Fibroblast of the conjunctiva (primary cell): ENCODE measurements around the gene GOLGA6L10.
"Not testable (repeated sequence)": the region's sequence is repeated elsewhere in the genome, so short reads cannot be mapped to it uniquely, and the experiment has no call there.

ENCODE experiments used
- DNase-seq: peaks from one replicate; pipeline ENCODE4 v3.0.0-alpha.2; 2010; ENCODE audit warnings: low read depth

GOLGA6L10 gene

GRCh38 chr15:82342632-82343374 is 6.5 kb downstream of the GOLGA6L10 start:
- DNase-seq: not testable (repeated sequence)

- DNase-seq: not testable (repeated sequence)
Observed at GRCh38 chr15:82338573-82338972, 10.7 kb downstream of the GOLGA6L10 start.

GRCh38 chr15:82338053-82338452 is 11.2 kb downstream of the GOLGA6L10 start:
- not testable (repeated sequence) for DNase-seq

- not testable (repeated sequence) for DNase-seq
Observed at GRCh38 chr15:82337051-82337450, 12.2 kb downstream of the GOLGA6L10 start.

- not testable (repeated sequence) for DNase-seq
Observed at GRCh38 chr15:82336180-82336647, 13.1 kb downstream of the GOLGA6L10 start.

- DNase-seq: not testable (repeated sequence)
Observed at GRCh38 chr15:82335006-82335405, 14.3 kb downstream of the GOLGA6L10 start.

GRCh38 chr15:82334554-82334932 is 14.7 kb downstream of the GOLGA6L10 start:
- not testable (repeated sequence) for DNase-seq

GRCh38 chr15:82333603-82334553 is 15.4 kb downstream of the GOLGA6L10 start:
- DNase-seq: not testable (repeated sequence)

GRCh38 chr15:82332711-82333602 is 16.3 kb downstream of the GOLGA6L10 start:
- DNase-seq: not testable (repeated sequence)

- not testable (repeated sequence) for DNase-seq
Observed at GRCh38 chr15:82331576-82332304, 17.5 kb downstream of the GOLGA6L10 start.

GRCh38 chr15:82330921-82331320 is 18.4 kb downstream of the GOLGA6L10 start:
- not testable (repeated sequence) for DNase-seq

- not testable (repeated sequence) for DNase-seq
Observed at GRCh38 chr15:82329039-82329438, 20.2 kb downstream of the GOLGA6L10 start.

- not testable (repeated sequence) for DNase-seq
Observed at GRCh38 chr15:82327372-82327771, 21.9 kb downstream of the GOLGA6L10 start.

- not testable (repeated sequence) for DNase-seq
Observed at GRCh38 chr15:82326896-82327295, 22.4 kb downstream of the GOLGA6L10 start.

- not testable (repeated sequence) for DNase-seq
Observed at GRCh38 chr15:82325646-82326045, 23.6 kb downstream of the GOLGA6L10 start.

- DNase-seq: not testable (repeated sequence)
Observed at GRCh38 chr15:82324831-82325230, 24.4 kb downstream of the GOLGA6L10 start.

- not testable (repeated sequence) for DNase-seq
Observed at GRCh38 chr15:82322488-82322887, 26.8 kb downstream of the GOLGA6L10 start.

- not testable (repeated sequence) for DNase-seq
Observed at GRCh38 chr15:82320861-82321260, 28.4 kb downstream of the GOLGA6L10 start.

GRCh38 chr15:82319522-82320278 is 29.6 kb downstream of the GOLGA6L10 start:
- not testable (repeated sequence) for DNase-seq

GRCh38 chr15:82318281-82318680 is 31.0 kb downstream of the GOLGA6L10 start:
- not testable (repeated sequence) for DNase-seq
